Body of pancreas (tissue), 4 donors: ENCODE data around the gene ADCY2.

ENCODE experiments used
- POLR2A ChIP-seq, 3 donors: fragments of 450-650 bp; IDR thresholded peaks; one replicate each; pipeline ENCODE4 v1.6.1; 2016; ENCODE audit warnings: antibody characterized with exemption in 3 of 3, mild to moderate bottlenecking in 2 of 3
- TF ChIP-seq, protein P1 (sequence below), 7 experiments: fragments of 450-650 bp in 4 of 7; fragments of 200-600 bp in 3 of 7; sonication (generic) in 3 of 7; IDR thresholded peaks; one replicate each; pipeline ENCODE4 v1.5.1; 2016 to 2019; ENCODE audit warnings: antibody characterized with exemption in 7 of 7

DNA sequence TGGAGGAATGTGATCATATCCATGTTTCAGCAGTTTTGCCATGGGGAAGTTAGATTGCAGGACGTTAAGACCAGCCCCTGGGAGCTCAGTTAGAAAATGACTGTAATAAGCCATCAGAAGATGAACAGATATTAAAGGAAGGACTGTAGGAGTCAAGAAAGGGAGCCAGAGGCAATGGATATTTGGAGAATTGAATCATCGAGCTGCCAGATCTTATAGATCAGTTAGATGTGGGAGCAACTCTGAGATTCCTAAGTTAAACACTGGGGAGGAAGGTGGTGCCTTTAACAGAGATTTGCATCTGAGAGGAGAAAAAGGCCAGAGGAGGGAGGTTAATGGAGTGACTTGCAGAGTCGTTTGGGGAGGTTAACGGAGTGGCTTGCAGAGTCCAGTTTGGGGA, 96.4 kb downstream of the ADCY2 start:
- TF ChIP-seq, protein P1, sequence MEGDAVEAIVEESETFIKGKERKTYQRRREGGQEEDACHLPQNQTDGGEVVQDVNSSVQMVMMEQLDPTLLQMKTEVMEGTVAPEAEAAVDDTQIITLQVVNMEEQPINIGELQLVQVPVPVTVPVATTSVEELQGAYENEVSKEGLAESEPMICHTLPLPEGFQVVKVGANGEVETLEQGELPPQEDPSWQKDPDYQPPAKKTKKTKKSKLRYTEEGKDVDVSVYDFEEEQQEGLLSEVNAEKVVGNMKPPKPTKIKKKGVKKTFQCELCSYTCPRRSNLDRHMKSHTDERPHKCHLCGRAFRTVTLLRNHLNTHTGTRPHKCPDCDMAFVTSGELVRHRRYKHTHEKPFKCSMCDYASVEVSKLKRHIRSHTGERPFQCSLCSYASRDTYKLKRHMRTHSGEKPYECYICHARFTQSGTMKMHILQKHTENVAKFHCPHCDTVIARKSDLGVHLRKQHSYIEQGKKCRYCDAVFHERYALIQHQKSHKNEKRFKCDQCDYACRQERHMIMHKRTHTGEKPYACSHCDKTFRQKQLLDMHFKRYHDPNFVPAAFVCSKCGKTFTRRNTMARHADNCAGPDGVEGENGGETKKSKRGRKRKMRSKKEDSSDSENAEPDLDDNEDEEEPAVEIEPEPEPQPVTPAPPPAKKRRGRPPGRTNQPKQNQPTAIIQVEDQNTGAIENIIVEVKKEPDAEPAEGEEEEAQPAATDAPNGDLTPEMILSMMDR (IDR thresholded peaks at IDR 0.05): no peak
- TF ChIP-seq POLR2A (IDR thresholded peaks at IDR 0.05): no peak
